Measurements from ENCODE around the gene JARID2. TPM values are rescaled to one million over a fixed set of nuclear protein-coding genes. Genes with fewer than 3 reads are reported as not detected.

JARID2 gene
- polyA plus RNA-seq, 1 donor (not counting 4 experiments of a cell fraction or from before 2014, with no cell fraction given), result 11.0 TPM

DNA sequence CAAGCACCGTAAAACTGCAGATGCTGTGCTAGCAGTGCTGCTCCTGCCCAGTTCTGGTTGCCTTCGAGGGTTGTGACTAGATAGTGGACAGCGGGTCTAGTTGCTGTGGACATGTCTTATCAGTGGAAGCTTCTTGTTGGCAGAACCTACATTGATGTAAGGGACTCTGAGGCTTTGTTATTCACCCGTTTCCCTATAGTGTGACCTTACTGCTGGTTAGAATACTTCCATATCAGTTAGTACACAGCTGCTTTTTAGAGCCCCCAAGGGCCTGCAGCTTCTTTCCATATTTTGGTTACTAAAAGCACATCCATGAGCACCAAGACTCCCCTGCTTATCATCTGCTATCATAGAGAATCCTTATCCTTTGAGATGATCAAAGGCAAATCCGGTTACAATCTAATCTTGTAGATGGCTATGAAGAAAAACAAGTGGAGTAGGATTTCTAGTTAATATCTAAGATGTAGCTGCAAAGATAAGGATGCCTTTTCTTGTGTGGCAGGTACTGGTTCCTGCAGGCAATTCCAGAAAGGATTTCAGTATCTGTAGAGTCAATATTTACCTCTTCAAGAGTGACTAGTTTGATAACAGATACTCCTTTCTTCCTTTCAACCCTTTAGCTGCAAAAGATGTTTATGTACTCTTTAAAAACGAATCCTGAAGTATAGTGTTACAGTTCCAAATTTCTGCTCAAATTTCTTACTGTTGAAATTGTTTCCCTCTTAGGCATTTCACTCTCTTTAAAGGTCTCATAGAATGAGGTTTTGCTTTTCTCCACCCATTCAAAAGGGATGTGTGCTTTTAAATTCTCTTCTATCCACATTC, 163.6 kb downstream of the JARID2 start:
- no peak for TF ChIP-seq CTCF (optimal IDR thresholded peaks at IDR 0.05 in 1 of 3, IDR thresholded peaks at IDR 0.05 in 1 of 3, conservative IDR thresholded peaks at IDR 0.05 in 1 of 3; ENCODE audit: extremely low read depth in 1 of 3, insufficient read depth in 2 of 3, low read length in 3 of 3)
- Histone ChIP-seq H3K27me3 (ENCODE audit: control insufficient read depth, extremely low read depth, insufficient read depth, low read length) (no peaks in the 10 kb centered on the region), H3K9me3 (ENCODE audit: control insufficient read depth, low read depth, low read length) (no peaks in the 10 kb centered on the region), H3K36me3 (ENCODE audit: control insufficient read depth in 2 of 2, extremely low read depth in 1 of 2, insufficient read depth in 2 of 2, low read length in 2 of 2) (no peaks in the 10 kb centered on the region), H3K4me2 (ENCODE audit: control insufficient read depth, extremely low read depth, insufficient read depth, low read depth, low read length) (no peak overlapping the region), H3K4me1 (ENCODE audit: control insufficient read depth, extremely low read depth, insufficient read depth, low read length) (peaks cover 9% of the 10 kb centered on the region), H3K79me2 (ENCODE audit: control insufficient read depth, insufficient read depth, low read length) (peaks cover 68% of the 10 kb centered on the region), H3K27ac (ENCODE audit: control insufficient read depth, insufficient read depth, low read length) (no peak overlapping the region), H3K9me1 (ENCODE audit: control insufficient read depth, extremely low read depth, insufficient read depth, low read length) (no peaks in the 10 kb centered on the region), H3K4me3 (ENCODE audit: control insufficient read depth in 2 of 3, extremely low read depth in 1 of 3, insufficient read depth in 2 of 3, low read depth in 1 of 3, low read length in 3 of 3) (no peak overlapping the region), H2AFZ (ENCODE audit: control insufficient read depth, low read length) (no peak overlapping the region), H3K9ac (ENCODE audit: control insufficient read depth, extremely low read depth, insufficient read depth, low read length) (no peak overlapping the region), H4K20me1 (ENCODE audit: control insufficient read depth, extremely low read depth, insufficient read depth, low read length) (no peaks in the 10 kb centered on the region)
- DNase-seq (ENCODE audit: low read depth, low spot score) (no peak), FAIRE-seq (no peak)
- dilution Hi-C loops (cut with MboI; ENCODE audit: extremely low pct_ligation_motif_present, low sequenced_read_pairs), result no loop called here

GRCh38 chr6:15410126-15410391, 164.2 kb downstream of the JARID2 start:
- FAIRE-seq, result no peak

More at GRCh38 chr6:15410126-15410391, 164.2 kb downstream of the JARID2 start:
- TF ChIP-seq EZH2 (IDR thresholded peaks at IDR 0.05; ENCODE audit: low read length), result no peak
- TF ChIP-seq CTCF (optimal IDR thresholded peaks at IDR 0.05 in 1 of 3, IDR thresholded peaks at IDR 0.05 in 1 of 3, conservative IDR thresholded peaks at IDR 0.05 in 1 of 3; ENCODE audit: extremely low read depth in 1 of 3, insufficient read depth in 2 of 3, low read length in 3 of 3), result no peak
- no peak overlapping the region for H3K9ac ChIP-seq (ENCODE audit: control insufficient read depth, extremely low read depth, insufficient read depth, low read length)
- H3K4me3 ChIP-seq (ENCODE audit: control insufficient read depth in 2 of 3, extremely low read depth in 1 of 3, insufficient read depth in 2 of 3, low read depth in 1 of 3, low read length in 3 of 3), result no peak overlapping the region
- no peaks in the 10 kb centered on the region for H4K20me1 ChIP-seq (ENCODE audit: control insufficient read depth, extremely low read depth, insufficient read depth, low read length)
- peaks cover 0 to 1% of the 10 kb centered on the region in 2 experiments for H3K36me3 ChIP-seq (ENCODE audit: control insufficient read depth in 2 of 2, extremely low read depth in 1 of 2, insufficient read depth in 2 of 2, low read length in 2 of 2)
- no peak overlapping the region for H3K4me2 ChIP-seq (ENCODE audit: control insufficient read depth, extremely low read depth, insufficient read depth, low read depth, low read length)
- no peaks in the 10 kb centered on the region for H3K9me3 ChIP-seq (ENCODE audit: control insufficient read depth, low read depth, low read length)
- no peaks in the 10 kb centered on the region for H3K9me1 ChIP-seq (ENCODE audit: control insufficient read depth, extremely low read depth, insufficient read depth, low read length)
- no peak for DNase-seq (ENCODE audit: low read depth, low spot score)
- no peak overlapping the region for H2AFZ ChIP-seq (ENCODE audit: control insufficient read depth, low read length)
- no peaks in the 10 kb centered on the region for H3K27me3 ChIP-seq (ENCODE audit: control insufficient read depth, extremely low read depth, insufficient read depth, low read length)
- H3K79me2 ChIP-seq (ENCODE audit: control insufficient read depth, insufficient read depth, low read length), result peaks cover 65% of the 10 kb centered on the region
- H3K27ac ChIP-seq (ENCODE audit: control insufficient read depth, insufficient read depth, low read length), result no peak overlapping the region
- peaks cover 9% of the 10 kb centered on the region for H3K4me1 ChIP-seq (ENCODE audit: control insufficient read depth, extremely low read depth, insufficient read depth, low read length)
- dilution Hi-C loops (cut with MboI; ENCODE audit: extremely low pct_ligation_motif_present, low sequenced_read_pairs), result no loop called here

Data from keratinocyte (primary cell).